ENCODE results near the gene MACROD2.

GRCh38 chr20:15564981-15565380 is 1569.7 kb downstream of the MACROD2 start:
- TF ChIP-seq CTCF (IDR thresholded peaks at IDR 0.05), result no peak
- TF ChIP-seq POLR2A (IDR thresholded peaks at IDR 0.05), result no peak
- no peak for TF ChIP-seq POLR2AphosphoS5 (IDR thresholded peaks at IDR 0.05)
- TF ChIP-seq EP300 (IDR thresholded peaks at IDR 0.05), result no peak
